GM18858 (cell line): ENCODE results near the gene KCNQ2.

Source experiments
- ATAC-seq: cut with Tn5 transposase; IDR thresholded peaks from one replicate; pipeline ENCODE4 v1.9.1; 2021; ENCODE audit not compliant: unreplicated experiment

KCNQ2 gene

GRCh38 chr20:63418617-63419016 lies 53.8 kb downstream of the KCNQ2 start:
- ATAC-seq, result no peak

DNA sequence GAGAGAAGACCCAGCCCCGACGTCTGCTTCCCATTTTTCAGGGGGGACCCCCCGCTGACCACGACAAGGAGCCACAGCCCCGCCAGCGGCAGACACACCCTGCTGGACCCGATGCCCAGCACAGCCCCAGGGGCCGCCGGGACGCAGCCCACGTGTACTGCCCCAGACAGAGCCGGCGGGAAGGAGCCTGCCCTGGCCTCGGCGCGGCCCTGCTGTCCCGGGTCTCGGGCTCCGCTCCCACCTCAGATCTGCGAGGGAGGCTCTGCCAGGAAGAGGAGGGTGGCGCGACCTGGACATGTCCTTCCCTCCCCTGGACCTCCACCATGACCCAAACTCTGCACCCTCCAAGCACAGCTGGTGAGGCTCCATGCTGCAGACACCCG lies 54.7 kb downstream of the KCNQ2 start:
- no peak for ATAC-seq

DNA sequence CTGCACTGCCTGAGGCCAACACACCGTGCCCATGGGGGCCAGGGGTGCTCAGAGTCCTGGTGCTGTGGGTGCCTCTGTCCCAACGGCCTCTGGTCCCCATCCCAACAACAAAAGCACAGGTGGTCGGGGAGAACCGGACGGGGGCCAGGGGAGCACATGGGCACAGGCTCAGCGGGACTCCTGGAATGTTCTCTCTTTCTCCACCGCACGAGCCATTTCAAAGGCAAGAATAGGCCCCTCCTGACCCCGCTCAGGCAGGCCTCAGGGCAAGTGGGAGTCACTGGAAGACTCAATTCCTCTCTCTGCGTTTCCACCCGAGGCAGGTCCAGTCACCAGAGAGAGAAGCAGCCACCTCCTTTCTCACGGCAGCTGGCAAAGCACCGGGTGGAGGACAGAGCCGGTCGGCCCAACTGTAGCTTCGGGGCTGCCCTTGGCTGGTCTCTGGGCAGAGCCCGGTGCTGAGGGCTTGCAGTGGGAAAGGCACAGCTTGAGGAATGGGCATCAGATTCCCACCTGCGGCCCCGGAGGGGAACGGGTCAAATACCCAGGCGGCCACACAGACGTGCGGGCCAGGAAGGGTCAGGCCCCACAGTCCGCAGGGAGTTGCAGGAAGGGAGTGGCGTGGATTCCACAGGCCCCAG lies 55.2 kb downstream of the KCNQ2 start:
- no peak for ATAC-seq

DNA sequence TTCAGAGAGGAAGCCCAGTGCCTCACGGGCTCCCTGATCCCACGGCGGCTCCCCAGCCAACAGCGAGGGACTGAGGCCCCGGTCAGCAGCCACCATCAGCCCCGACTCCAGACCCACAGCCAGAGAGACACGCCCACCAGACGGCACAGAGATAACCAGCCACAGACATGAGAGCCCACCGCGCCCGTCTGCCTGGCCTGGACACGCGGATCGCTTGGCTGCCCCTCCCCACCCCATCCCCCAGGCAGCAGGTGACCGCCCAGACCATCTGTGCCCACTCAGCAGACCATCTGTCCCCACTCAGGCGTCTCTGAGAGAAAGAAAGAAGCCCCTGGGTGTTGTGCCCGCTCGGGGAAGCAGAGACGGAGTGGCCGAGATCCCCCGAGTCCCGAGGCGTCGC lies 55.8 kb downstream of the KCNQ2 start:
- no peak for ATAC-seq

DNA sequence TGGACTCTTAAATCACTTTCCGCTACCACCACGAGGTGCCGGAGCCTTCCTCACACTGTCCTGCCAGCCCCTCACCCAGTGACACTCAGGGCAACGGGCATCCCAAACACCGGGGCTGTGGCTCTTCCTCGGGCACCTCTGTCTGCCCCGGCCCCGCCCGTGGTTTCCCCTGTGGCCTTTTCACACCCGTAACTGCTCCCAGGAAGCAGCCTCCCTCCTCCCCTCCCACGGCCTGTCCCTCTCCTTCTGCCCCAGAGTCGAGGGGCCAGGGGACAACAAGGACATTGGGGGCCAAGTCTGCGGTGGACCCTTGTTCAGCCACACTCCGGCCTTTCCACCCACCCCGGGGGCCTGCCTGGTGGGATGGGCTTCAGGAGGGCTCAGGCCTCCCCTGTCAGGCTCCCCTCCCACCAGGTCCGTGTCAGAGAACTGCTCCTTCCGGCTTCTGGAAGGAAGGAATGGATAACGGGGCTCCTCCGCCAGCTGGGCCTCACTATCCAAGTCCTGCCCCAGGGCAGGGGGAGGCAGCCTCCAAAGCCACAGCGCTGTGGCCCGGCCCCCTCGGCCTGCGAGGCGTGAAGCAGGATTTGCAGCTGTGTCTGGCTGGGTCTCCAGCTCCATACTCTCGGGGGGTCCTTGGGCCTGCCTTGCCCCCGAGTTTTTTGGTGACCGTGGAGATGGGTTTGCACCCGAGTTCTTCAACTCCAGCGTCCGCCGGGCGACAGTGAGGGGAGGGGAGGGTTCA lies 56.6 kb downstream of the KCNQ2 start:
- no peak for ATAC-seq

DNA sequence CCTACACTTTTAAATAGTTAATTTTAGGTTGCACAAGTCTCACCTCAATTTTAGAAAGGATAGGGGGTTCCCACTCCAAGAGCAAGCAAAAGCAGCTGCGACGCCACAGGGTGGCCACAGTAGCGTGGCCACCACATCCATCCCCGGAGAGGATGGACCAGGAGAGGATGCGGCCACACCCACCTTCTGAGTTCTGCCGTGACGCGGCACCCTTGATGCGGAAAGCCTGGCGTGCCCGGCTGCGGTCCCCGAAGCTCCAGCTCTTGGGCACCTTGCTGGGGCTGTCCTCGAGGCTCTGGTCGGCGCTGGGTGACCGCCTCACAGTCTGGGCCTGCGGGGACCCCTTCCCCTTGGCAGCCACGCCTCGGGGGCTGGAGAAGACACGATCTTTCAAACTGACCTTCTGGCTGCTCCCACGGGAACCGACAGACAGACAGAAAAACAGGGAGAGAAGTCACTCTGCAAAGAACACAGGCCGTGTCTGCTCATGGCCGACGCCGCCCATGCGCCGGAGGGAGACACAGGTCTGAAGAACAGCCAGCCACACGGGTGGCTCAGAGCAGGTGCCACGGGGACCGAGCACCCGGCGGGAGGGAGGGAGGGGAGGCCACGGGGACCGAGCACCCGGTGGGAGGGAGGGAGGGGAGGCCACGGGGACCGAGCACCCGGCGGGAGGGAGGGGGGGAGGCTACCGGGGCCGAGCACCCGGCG lies 57.6 kb downstream of the KCNQ2 start:
- ATAC-seq, result no peak

DNA sequence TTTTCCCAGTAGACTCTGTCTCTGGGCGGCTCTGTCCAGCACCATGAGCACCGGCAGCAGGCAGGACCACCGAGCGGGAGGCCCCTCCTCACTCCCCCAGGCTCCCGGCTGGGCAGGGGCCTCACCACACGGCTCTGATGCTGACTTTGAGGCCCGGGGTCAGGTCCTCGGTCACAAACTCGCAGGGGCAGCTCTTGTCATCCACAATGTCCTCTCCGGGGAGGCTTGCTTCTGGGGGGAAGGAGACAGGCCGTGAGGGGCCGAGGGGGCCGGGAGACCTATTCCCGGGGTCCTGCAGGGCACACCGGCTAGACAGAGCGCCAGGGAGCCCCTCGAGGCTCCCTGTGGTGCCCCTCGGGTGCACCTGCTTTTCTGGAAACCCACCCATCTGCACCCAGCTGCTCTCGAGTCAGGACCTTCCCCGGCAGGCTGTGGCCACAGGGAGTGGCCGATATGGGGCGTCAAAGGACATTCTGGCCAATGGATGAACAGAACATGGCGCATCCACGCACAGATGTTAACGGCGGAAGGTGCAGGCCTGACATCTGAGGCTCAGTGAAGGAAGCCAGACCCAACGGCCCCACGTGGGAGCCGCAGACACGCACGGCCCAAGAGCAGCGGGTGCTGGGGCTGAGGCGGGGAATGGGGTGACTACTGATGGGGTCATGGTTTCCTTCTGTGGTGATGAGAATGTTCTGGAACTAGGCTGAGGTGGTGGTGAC lies 58.3 kb downstream of the KCNQ2 start:
- ATAC-seq, result no peak

DNA sequence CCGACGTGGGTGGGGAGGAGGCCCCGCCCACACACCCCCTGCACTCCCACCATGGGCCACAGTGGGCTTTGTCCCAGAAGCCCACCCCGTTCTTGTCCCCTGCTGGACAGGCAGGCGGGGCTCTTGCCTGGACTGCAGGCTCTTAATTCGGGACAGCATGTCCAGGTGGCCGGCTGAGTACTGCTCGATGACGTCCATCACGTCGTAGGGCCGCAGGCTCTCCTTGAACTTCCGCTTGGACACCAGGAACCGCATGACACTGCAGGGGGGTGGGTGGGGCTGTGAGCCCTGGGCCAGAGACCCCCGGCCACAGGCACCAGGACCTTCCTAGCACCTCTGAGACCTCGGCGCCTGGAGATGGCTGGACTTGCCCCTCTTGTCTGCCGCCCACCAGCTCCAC lies 59.1 kb downstream of the KCNQ2 start:
- no peak for ATAC-seq

DNA sequence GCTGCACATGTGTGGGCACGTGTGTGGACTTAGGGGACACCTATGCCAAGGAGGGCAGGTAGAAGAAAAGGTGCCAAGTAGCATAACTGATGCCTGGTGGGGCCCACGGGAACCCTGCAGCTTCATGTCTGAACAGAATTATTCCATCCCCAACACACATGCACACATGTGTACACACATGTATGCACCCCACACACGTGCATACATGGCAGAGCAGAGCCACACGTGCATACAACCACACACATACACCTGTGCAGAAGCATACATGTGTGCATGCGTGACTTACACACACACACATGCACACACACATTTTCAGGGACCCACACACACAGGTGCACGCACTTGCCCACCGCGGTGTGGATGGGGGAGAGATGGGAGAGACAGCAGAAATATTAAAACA lies 59.6 kb downstream of the KCNQ2 start:
- no peak for ATAC-seq

DNA sequence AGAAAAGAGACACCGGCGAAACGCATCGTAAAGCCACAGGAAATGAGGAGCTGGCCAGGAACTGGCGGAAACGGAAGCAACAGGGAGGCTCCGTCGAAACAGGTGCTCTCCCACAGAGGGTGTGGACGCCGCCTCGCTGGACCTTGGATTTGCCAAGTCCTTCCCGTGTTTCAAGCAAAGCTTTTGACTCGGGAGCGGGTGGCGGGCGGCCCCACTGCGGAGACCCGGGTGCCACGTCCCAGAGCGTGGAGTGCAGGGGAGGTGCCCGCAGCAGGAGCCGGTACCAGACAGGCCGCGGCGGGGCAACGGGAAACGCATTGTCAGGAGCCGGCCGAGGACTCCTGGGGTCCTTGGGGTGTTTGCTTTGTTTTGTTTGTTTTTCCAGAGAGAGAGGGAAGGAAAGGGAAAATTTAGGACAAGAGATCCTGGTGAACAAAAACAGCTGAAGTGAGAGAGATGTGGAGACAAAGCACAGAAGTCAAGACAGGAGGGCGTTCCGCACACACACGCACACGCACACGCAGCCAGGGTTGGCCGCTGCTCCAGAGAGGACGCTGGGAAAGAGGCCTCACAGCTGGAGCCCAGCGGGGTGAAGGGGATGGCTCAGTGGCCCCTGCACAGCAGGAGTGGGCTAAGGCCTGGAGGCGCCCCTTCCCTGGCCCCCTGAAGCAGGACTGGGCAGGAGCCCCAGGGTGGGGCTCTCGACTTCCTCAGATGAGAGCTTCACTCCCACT lies 60.4 kb downstream of the KCNQ2 start:
- ATAC-seq, result no peak

- no peak for ATAC-seq
Measured at GRCh38 chr20:63411151-63411897, 61.1 kb downstream of the KCNQ2 start.

DNA sequence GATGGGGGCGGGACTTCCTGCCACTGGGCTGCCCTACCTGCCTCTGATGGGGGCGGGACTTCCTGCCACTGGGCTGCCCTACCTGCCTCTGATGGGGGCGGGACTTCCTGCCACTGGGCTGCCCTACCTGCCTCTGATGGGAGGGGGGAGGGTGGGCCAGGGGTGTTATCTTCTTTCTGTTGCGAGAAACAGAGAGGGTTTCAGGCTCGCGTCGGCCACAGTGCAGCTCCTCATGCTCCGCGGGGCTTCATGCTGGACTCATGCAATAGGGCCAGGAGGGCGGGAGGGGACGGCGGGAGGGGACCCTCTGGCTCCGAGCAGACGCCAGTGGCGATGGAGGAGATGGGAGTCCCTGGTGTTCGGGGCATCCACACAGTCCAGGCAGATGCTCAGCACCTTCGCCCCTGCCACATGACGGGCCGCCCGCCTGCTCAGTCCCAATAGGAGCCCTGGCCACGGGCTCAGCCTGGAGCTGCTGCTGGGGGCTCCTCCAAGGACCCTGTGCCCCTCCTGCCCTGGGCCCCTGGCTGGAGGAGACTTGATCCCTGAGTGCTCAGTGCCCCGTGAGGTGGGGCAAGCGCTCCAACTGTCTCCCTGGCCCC lies 62.5 kb downstream of the KCNQ2 start:
- no peak for ATAC-seq

- no peak for ATAC-seq
Measured at GRCh38 chr20:63409066-63409833, 63.2 kb downstream of the KCNQ2 start.

DNA sequence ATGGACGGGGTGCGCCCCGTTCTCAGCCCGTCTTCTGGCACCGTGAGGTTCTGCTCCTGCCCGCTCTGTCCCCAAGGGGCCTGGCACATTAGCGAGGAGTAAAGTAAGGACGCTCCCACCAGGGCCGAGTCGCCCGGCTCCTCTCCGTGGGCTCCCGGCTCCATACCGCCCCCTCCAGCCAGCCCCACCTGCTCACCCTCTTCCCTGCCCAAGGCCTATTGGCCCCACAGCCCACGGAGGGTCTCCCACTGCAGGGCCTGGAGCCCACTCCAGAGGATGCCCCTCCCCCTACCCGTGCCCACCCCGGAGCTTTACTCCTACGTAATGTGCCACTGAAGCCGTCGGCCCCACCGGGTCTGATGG lies 63.8 kb downstream of the KCNQ2 start:
- no peak for ATAC-seq

DNA sequence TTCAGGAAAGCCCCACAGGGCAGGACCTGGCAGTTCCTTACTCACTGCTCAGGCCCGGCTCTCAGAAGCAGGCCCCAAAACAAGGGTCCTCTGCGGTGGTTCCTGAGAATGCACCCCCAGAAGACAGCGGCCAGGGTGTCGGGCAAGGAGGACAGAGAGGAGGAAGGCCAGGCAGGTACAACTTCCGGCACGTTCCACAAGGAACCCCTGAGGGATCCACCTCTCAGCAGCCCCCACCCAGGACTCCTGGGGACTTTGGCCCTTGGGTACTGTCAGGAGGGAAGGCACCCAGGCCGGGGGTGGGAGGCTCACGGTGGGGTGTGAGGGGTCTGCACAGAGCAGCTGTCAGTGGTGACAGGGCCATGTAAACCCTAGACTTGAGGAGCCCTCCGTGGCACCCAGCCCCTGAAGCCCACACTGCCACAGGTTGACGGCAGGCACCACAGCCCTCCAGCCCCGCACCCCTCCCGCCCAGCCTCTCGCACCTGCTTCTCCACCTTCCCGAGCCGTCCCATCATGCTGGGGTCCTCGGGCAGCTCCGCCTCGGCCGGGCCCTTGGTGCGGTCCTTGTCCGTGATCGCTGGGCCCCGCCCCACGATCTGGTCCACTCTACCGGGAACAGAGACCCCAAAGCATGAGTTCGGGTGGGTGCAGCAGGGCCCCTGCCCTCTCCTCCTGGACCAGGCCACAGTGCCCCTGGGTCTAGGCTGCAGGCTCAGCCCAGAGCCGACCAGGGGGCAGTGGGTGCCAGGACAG lies 64.3 kb downstream of the KCNQ2 start:
- no peak for ATAC-seq

GRCh38 chr20:63406617-63407245 lies 65.7 kb downstream of the KCNQ2 start:
- ATAC-seq, result no peak

GRCh38 chr20:63406011-63406410 lies 66.4 kb downstream of the KCNQ2 start:
- ATAC-seq, result no peak
